GM12875 (cell line): ENCODE results near the gene IFNGR2.
"Not testable (repeated sequence)": the region's sequence is repeated elsewhere in the genome, so short reads cannot be mapped to it uniquely, and the experiment has no call there.

Experiments used
- H3K4me3 ChIP-seq: one replicate; pipeline ENCODE4 v1.5.1; 2011; ENCODE audit warnings: low read depth, low read length, control low read depth
- CTCF ChIP-seq: IDR thresholded peaks from 2 replicates; pipeline ENCODE4 v1.5.1; 2011; ENCODE audit warnings: low read depth, mild to moderate bottlenecking, control low read depth, inconsistent platforms, low read length, moderate library complexity, borderline replicate concordance; ENCODE audit not compliant: insufficient read depth

IFNGR2 gene

GRCh38 chr21:33455686-33456446 lies 52.7 kb downstream of the IFNGR2 start:
- TF ChIP-seq CTCF: no peak
- H3K4me3 ChIP-seq: no peak overlapping the region

DNA sequence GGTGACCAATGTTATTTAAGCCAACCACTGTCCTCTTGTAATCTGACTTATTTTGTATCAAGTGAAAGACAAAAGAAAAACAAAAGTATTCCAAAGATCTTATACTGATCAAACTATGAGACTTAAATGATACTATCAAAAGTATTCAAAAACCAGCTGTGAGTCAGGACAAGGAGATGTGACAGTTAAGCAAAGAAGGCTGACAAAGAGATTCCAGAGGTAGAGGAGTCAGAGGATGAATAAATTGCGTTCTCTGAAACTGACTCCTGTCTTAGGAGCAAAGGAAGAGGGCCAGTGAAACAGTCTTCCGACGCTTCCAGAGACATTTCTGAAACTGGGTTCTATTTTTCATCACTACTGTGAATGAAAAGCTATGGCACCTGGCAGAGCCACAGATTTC lies 55.6 kb downstream of the IFNGR2 start:
- no peak overlapping the region for H3K4me3 ChIP-seq
- no peak for TF ChIP-seq CTCF

GRCh38 chr21:33461538-33462250 lies 58.5 kb downstream of the IFNGR2 start:
- no peak overlapping the region for H3K4me3 ChIP-seq
- no peak for TF ChIP-seq CTCF

- not testable (repeated sequence) for H3K4me3 ChIP-seq
Observed at GRCh38 chr21:33469183-33469582, 66.0 kb downstream of the IFNGR2 start.

DNA sequence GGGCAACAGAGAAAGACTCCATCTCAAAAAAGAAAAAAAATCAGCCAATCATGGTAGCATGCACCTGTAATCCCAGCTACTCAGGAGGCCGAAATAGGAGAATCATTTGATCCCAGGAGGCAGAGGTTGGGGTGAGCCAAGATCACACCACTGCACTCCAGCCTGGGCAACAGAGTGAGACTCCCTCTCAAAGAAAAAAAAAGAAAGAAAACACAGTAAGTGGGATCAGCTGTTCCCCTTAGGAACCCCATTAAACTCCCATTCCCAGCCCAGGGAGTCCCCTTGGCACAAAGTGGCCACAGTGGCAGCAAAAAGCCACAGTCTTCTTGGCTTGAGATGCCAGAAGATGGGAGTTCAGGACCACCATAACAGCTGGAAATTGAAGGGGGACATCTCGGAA lies 67.5 kb downstream of the IFNGR2 start:
- TF ChIP-seq CTCF: no peak
- no peak overlapping the region for H3K4me3 ChIP-seq

GRCh38 chr21:33473344-33473743 lies 70.1 kb downstream of the IFNGR2 start:
- H3K4me3 ChIP-seq: no peak overlapping the region
- no peak for TF ChIP-seq CTCF

GRCh38 chr21:33477066-33477465 lies 73.9 kb downstream of the IFNGR2 start:
- H3K4me3 ChIP-seq: no peak overlapping the region
- TF ChIP-seq CTCF: no peak
